Endothelial cell of umbilical vein (primary cell): ENCODE measurements around the gene MYEOV. TPM values are rescaled to one million over a fixed set of nuclear protein-coding genes. Genes with fewer than 3 reads are reported as not detected.

Experiments
- BruUV-seq: library from RNA; stranded (reverse); fragments of 400-500 nt; replicated peaks from 2 replicates; lab custom pipeline; 2021; lab: Mats Ljungman, UMichigan
- CTCF ChIA-PET: fragments of 300-600, 350-600 bp; sonication (Branson Sonifier 250); formaldehyde crosslinking; loops from one replicate; lab custom pipeline; 2021; ENCODE audit warnings: antibody characterized with exemption, inconsistent platforms; lab: Charles Lee
- POLR2A ChIA-PET: fragments of 300-600, 350-600 bp; sonication (Branson Sonifier 250); formaldehyde crosslinking; loops from one replicate; lab custom pipeline; 2021; ENCODE audit warnings: antibody characterized with exemption, inconsistent platforms; lab: Charles Lee
- DNase-seq: peaks from one replicate; pipeline ENCODE4 v3.0.0-alpha.2; 2011; ENCODE audit warnings: low read depth, low spot score
- FAIRE-seq: peaks from 2 replicates; lab custom pipeline; 2011; peaks lifted over from hg19 to GRCh38; lab: Jason Lieb, UNC
- H2AFZ ChIP-seq: 2 replicates; pipeline ENCODE4 v1.6.0; 2012; ENCODE audit warnings: low read depth, low read length, control low read depth, inconsistent platforms
- H3K27ac ChIP-seq: 2 replicates; pipeline ENCODE4 v1.5.1; 2011; ENCODE audit warnings: low read depth, mild to moderate bottlenecking, control low read depth, low read length, moderate library complexity; ENCODE audit not compliant: insufficient read depth
- H3K27me3 ChIP-seq, 2 experiments: 2 replicates each; pipeline versions ENCODE4 v1.6.0 to v1.6.1; 2011; ENCODE audit warnings: low read length in 2 of 2, mixed read lengths in 1 of 2; ENCODE audit not compliant: control insufficient read depth in 2 of 2, insufficient read depth in 2 of 2
- H3K36me3 ChIP-seq, 2 experiments: 2 replicates in 1 of 2; 3 replicates in 1 of 2; pipeline ENCODE4 v1.5.1; 2011; ENCODE audit warnings: low read length in 2 of 2, mild to moderate bottlenecking in 1 of 2, moderate library complexity in 1 of 2; ENCODE audit not compliant: control insufficient read depth in 2 of 2, insufficient read depth in 2 of 2; ENCODE audit errors: extremely low read depth in 1 of 2
- H3K4me1 ChIP-seq: 3 replicates; pipeline ENCODE4 v1.5.1; 2011; ENCODE audit warnings: mild to moderate bottlenecking, low read length; ENCODE audit not compliant: control insufficient read depth, insufficient read depth; ENCODE audit errors: extremely low read depth
- H3K4me2 ChIP-seq: 2 replicates; pipeline ENCODE4 v1.6.1; 2011; ENCODE audit warnings: low read length, control low read depth, mixed read lengths; ENCODE audit not compliant: insufficient read depth
- H3K4me3 ChIP-seq, 3 experiments: fragments of 200-600 bp in 1 of 3; sonication (generic), shearing (Covaris generic) in 1 of 3; replicated peaks in 1 of 3; 2 replicates each; pipeline ENCODE4 v1.5.1; 2011 to 2016; ENCODE audit warnings: control low read depth in 3 of 3, low read length in 3 of 3, mild to moderate bottlenecking in 2 of 3, inconsistent platforms in 1 of 3, low read depth in 1 of 3, moderate library complexity in 1 of 3; ENCODE audit not compliant: insufficient read depth in 1 of 3
- H3K79me2 ChIP-seq: 2 replicates; pipeline ENCODE4 v1.6.0; 2012; ENCODE audit warnings: low read length, inconsistent platforms; ENCODE audit not compliant: control insufficient read depth, insufficient read depth
- H3K9ac ChIP-seq: replicated peaks from 2 replicates; pipeline ENCODE3; 2011; ENCODE audit warnings: low read length, control low read depth; ENCODE audit not compliant: insufficient read depth; ENCODE audit errors: extremely low read depth
- H3K9me1 ChIP-seq: replicated peaks from 3 replicates; pipeline ENCODE4 v1.6.0; 2011; ENCODE audit warnings: mild to moderate bottlenecking, low read length; ENCODE audit not compliant: control insufficient read depth, insufficient read depth; ENCODE audit errors: extremely low read depth
- H3K9me3 ChIP-seq: replicated peaks from 2 replicates; pipeline ENCODE4 v1.5.1; 2012; ENCODE audit warnings: low read length, inconsistent platforms; ENCODE audit not compliant: control insufficient read depth, insufficient read depth
- H4K20me1 ChIP-seq: replicated peaks from 2 replicates; pipeline ENCODE3; 2011; ENCODE audit warnings: mild to moderate bottlenecking, low read length; ENCODE audit not compliant: control insufficient read depth, insufficient read depth; ENCODE audit errors: extremely low read depth
- FOS ChIP-seq: IDR thresholded peaks from 2 replicates; pipeline ENCODE4 v1.6.1; 2011; ENCODE audit warnings: mild to moderate bottlenecking, low read length, moderate library complexity, borderline replicate concordance; ENCODE audit not compliant: insufficient read depth
- GATA2 ChIP-seq: IDR thresholded peaks from 2 replicates; pipeline ENCODE4 v1.7.0; 2011; ENCODE audit warnings: low read depth, mild to moderate bottlenecking, moderate library complexity, mixed read lengths, low read length; ENCODE audit not compliant: insufficient read length, insufficient read depth
- JUN ChIP-seq: IDR thresholded peaks from 2 replicates; pipeline ENCODE4 v1.6.1; 2011; ENCODE audit warnings: borderline replicate concordance, low read depth; ENCODE audit not compliant: insufficient read length, insufficient read depth
- POLR2A ChIP-seq: IDR thresholded peaks from 2 replicates; pipeline ENCODE4 v1.6.1; 2012; ENCODE audit warnings: low read depth, mild to moderate bottlenecking, control low read depth, low read length
- POLR2AphosphoS5 ChIP-seq: IDR thresholded peaks from 2 replicates; pipeline ENCODE4 v1.6.1; 2012; ENCODE audit warnings: low read depth, mild to moderate bottlenecking, control low read depth, low read length, moderate library complexity; ENCODE audit not compliant: insufficient read depth
- dilution Hi-C: fragments of 300-500 bp; cut with MboI; formaldehyde crosslinking; loops from one replicate; pipeline ENCODE4 v1.15.0; 2019; ENCODE audit warnings: low sequenced_read_pairs; ENCODE audit not compliant: extremely low pct_ligation_motif_present
- intact Hi-C: fragments of 100-400 bp; cut with micrococcal nuclease; formaldehyde crosslinking; loops from one replicate; pipeline ENCODE4 v1.10.0; 2022
- polyA plus RNA-seq, 4 experiments: library from polyadenylated mRNA; depleted of rRNA in 3 of 4; stranded (reverse) in 3 of 4; unstranded in 1 of 4; fragments of >200 nt; gene quantifications; 2 replicates each; pipeline versions ENCODE4 v1.2.1 to v1.2.3, GENCODE V29; 2011 to 2012; ENCODE audit warnings: missing spikeins in 1 of 4
- total RNA-seq: library from RNA; stranded (reverse); gene quantifications from 2 replicates; pipeline ENCODE4 v1.2.3, GENCODE V29; 2021
- TF ChIP-seq, protein P1 (sequence below), 2 donors: IDR thresholded peaks; 1 replicate in 1 of 2; 2 replicates in 1 of 2; pipeline ENCODE4 v1.5.1; 2011; ENCODE audit warnings: low read length in 2 of 2, mild to moderate bottlenecking in 2 of 2, moderate library complexity in 2 of 2, control low read depth in 1 of 2, inconsistent platforms in 1 of 2, low read depth in 1 of 2; ENCODE audit not compliant: insufficient read depth in 1 of 2; ENCODE audit errors: extremely low read depth in 1 of 2

MYEOV gene
- total and polyA plus RNA-seq, 2 donors (not counting 3 experiments of a cell fraction or from before 2014, with no cell fraction given), result 3.8 to 14.4 TPM

DNA sequence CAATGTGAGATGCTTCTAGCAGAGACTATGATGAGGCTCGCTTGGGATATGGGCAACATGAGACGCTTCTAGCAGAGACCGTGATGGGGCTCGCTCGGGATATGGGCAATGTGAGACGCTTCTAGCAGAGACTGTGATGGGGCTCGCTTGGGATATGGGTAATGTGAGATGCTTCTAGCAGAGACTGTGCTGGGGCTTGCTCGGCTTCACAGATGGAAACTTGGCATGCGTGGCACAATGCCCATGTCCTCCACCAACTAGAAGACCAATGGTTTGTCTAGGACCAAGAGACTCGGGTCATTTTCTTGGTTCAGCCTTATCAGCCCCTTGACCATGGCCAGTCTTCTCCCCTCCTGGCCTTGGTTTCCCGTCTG, 7.1 kb downstream of the MYEOV start:
- H3K27ac ChIP-seq, result peak overlapping the region; percentile 86
- dilution Hi-C loops (no loop called here), intact Hi-C loops (loop anchor here (1.0 kb wide), 1 partner anchor 11 kb away; no protein-coding TSS in a partner anchor)
- peaks cover 30% of the 10 kb centered on the region for H3K79me2 ChIP-seq
- TF ChIP-seq, protein P1, sequence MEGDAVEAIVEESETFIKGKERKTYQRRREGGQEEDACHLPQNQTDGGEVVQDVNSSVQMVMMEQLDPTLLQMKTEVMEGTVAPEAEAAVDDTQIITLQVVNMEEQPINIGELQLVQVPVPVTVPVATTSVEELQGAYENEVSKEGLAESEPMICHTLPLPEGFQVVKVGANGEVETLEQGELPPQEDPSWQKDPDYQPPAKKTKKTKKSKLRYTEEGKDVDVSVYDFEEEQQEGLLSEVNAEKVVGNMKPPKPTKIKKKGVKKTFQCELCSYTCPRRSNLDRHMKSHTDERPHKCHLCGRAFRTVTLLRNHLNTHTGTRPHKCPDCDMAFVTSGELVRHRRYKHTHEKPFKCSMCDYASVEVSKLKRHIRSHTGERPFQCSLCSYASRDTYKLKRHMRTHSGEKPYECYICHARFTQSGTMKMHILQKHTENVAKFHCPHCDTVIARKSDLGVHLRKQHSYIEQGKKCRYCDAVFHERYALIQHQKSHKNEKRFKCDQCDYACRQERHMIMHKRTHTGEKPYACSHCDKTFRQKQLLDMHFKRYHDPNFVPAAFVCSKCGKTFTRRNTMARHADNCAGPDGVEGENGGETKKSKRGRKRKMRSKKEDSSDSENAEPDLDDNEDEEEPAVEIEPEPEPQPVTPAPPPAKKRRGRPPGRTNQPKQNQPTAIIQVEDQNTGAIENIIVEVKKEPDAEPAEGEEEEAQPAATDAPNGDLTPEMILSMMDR (IDR thresholded peaks at IDR 0.05; ENCODE audit: extremely low read depth in 1 of 2, insufficient read depth in 1 of 2, low read depth in 1 of 2, low read length in 2 of 2), result no peak
- FAIRE-seq (no peak), DNase-seq (no peak)
- H3K4me1 ChIP-seq, result peaks cover 57% of the 10 kb centered on the region
- H3K4me2 ChIP-seq, result no peak overlapping the region
- no peaks in the 10 kb centered on the region for H4K20me1 ChIP-seq
- ChIA-PET POLR2A (no interaction called here), CTCF (interaction anchor here (1.5 kb wide), 1 partner anchor 11 kb away, joined by 5 read pairs; no protein-coding TSS in a partner anchor)
- no peaks in the 10 kb centered on the region for H3K9me3 ChIP-seq
- H3K9me1 ChIP-seq, result no peaks in the 10 kb centered on the region
- BruUV-seq, result no TSS peak
- no peak overlapping the region for H3K4me3 ChIP-seq
- no peaks in the 10 kb centered on the region for H3K27me3 ChIP-seq
- H3K9ac ChIP-seq, result no peak overlapping the region
- no peaks in the 10 kb centered on the region for H3K36me3 ChIP-seq
- H2AFZ ChIP-seq, result no peak overlapping the region

DNA sequence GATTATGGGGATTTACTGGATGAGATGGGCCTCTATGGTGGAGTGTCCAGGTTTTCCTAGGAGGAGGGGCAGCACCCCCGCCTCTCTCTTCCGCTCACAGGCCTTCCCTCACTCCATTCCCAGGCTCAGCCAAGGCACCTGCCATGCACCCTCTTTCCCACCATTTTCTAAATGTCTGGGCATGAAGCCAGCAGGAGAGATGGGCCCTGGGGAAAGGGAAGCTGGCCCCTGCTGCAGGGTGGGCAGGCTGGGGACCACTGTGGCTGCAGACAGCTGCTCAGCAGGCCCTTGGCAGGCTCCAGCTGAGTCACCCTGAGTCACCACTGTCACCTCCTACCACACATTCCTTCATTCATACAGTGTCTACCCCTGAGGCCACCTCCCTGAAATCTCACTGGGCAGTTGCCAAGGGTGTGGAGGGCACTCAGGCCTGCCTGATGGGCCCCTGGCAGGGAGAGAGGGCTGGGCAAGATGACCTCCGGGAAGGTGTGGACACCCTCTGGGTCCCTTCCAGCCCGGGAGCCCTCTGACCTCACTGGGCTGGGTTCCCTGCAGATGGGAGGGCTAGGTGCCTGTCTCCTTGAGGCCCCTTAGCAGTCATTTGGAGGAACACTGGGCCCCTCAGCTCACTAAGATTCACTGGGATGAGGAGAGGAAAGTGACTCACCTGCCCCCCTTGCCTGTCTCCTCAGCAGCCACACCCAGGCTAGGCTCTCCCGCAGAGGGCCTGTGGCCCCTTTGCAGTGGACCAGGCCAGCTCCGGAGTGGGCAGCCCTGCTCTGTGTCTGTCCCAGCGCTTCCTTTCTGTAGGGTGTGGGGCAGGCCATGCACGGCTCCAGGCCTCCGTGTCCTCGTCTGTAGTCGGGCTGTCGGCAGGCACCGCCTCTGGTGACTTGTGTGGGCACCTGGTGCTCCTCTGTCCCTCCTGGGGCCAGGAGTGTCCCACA, 7.8 kb downstream of the MYEOV start:
- H2AFZ ChIP-seq, result no peak overlapping the region
- no peaks in the 10 kb centered on the region for H3K9me3 ChIP-seq
- intact Hi-C loops (loop anchor here (1.0 kb wide), 1 partner anchor 11 kb away; no protein-coding TSS in a partner anchor), dilution Hi-C loops (no loop called here)
- H3K9me1 ChIP-seq, result no peaks in the 10 kb centered on the region
- DNase-seq (peak; percentile 65), FAIRE-seq (peak; percentile 94)
- CTCF ChIA-PET, result interaction anchor here (1.0 to 1.5 kb wide), 2 partner anchors 10 to 17 kb away, joined by 3 to 5 read pairs; no protein-coding TSS in a partner anchor
- no peaks in the 10 kb centered on the region for H3K27me3 ChIP-seq
- no peak overlapping the region for H3K4me3 ChIP-seq
- H3K27ac ChIP-seq, result peak overlapping the region; percentile 86
- H4K20me1 ChIP-seq, result no peaks in the 10 kb centered on the region
- peak overlapping the region; percentile 33 for H3K9ac ChIP-seq
- peaks cover 25% of the 10 kb centered on the region for H3K79me2 ChIP-seq
- POLR2A ChIA-PET, result no interaction called here
- H3K36me3 ChIP-seq, result no peaks in the 10 kb centered on the region
- no peak overlapping the region for H3K4me2 ChIP-seq
- peaks cover 51% of the 10 kb centered on the region for H3K4me1 ChIP-seq
- TF ChIP-seq POLR2AphosphoS5, result peak; percentile 35
- TF ChIP-seq POLR2A, result no peak
- TF ChIP-seq FOS, result peak; percentile 94
- peak; percentile 72 for TF ChIP-seq JUN
- no peak for TF ChIP-seq GATA2
- TF ChIP-seq, protein P1 (IDR thresholded peaks at IDR 0.05; ENCODE audit: extremely low read depth in 1 of 2, insufficient read depth in 1 of 2, low read depth in 1 of 2, low read length in 2 of 2), result no peak
- BruUV-seq, result no TSS peak
